GM18519 (cell line): ENCODE measurements around the gene PCDH17.

ENCODE experiments used
- ATAC-seq: cut with Tn5 transposase; IDR thresholded peaks from one replicate; pipeline ENCODE4 v1.9.1; 2021; ENCODE audit warnings: mild to moderate bottlenecking, moderate library complexity; ENCODE audit not compliant: unreplicated experiment, low FRiP score

The PCDH17 gene

GRCh38 chr13:57726981-57727380, 95.4 kb downstream of the PCDH17 start:
- no peak for ATAC-seq

GRCh38 chr13:57734306-57734705, 102.8 kb downstream of the PCDH17 start:
- no peak for ATAC-seq

GRCh38 chr13:57739089-57739488, 107.5 kb downstream of the PCDH17 start:
- ATAC-seq: no peak

- no peak for ATAC-seq
These were observed 108.1 kb downstream of the PCDH17 start for GRCh38 chr13:57739543-57740190.

GRCh38 chr13:57740719-57741118, 109.2 kb downstream of the PCDH17 start:
- no peak for ATAC-seq

GRCh38 chr13:57748096-57748495, 116.6 kb downstream of the PCDH17 start:
- no peak for ATAC-seq

- no peak for ATAC-seq
These were observed 129.4 kb downstream of the PCDH17 start for GRCh38 chr13:57760951-57761350.

- ATAC-seq: no peak
These were observed 132.1 kb downstream of the PCDH17 start for GRCh38 chr13:57763689-57764088.
